T-helper 1 cell treated with Interleukin-12 subunit alpha and Interleukin-12 subunit beta and Interleukin-4 antibody, amounts not matched to agents 30 ng/mL and 1 ng/mL, for 36 hours (primary cell): ENCODE data around the gene FAM162B. TPM values are rescaled to one million over a fixed set of nuclear protein-coding genes. Genes with fewer than 3 reads are reported as not detected.
"Not testable (repeated sequence)": the region's sequence is repeated elsewhere in the genome, so short reads cannot be mapped to it uniquely, and the experiment has no call there.

Source experiments
- intact Hi-C: fragments of 100-400 bp; cut with micrococcal nuclease; formaldehyde crosslinking; loops from one replicate; pipeline ENCODE4 v1.15.1; 2024
- total RNA-seq: library from RNA; stranded (reverse); gene quantifications from 2 replicates; pipeline ENCODE4 v1.2.3, GENCODE V29; 2022

Gene FAM162B
- total RNA-seq, 1 donor from 2014 or later: not detected

DNA sequence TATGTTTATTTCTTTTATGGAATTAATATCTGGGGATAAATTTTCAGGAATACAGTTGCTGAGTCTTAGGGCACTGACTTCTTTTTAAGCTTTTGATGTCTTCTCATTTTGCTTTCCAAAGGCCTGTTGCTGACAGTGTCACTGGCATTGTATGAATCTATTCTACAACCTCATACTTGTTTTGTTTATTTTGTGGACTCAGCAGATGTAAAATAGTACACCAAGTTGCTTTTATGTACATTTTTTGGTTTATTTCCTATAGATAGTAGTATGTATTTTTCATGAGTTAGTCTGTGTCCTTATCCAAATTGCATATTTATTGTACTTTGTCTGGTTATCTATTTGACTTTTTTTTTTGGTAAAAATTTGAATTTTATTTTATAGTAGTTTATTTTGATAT is 35.0 kb downstream of the FAM162B start:
- intact Hi-C loops: no loop called here

DNA sequence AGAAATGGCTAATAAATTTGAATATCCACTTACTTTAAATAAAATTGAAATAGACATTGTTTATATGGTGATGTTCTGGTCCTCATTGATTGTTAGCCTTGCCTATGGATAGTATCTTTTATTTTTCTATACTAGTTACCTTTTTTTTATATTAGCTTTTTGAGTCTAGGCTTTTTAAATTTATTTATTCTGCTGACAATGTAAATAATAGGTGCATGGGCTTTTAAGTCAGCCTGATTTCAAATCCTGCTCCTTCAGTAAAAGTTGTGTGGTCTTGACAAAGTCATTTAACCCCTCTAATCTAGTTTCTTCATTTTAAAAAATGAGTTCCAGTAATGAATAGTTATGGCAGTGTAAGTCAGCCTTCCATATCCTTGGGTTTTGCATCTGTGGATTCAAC is 38.6 kb downstream of the FAM162B start:
- intact Hi-C loops: no loop called here

DNA sequence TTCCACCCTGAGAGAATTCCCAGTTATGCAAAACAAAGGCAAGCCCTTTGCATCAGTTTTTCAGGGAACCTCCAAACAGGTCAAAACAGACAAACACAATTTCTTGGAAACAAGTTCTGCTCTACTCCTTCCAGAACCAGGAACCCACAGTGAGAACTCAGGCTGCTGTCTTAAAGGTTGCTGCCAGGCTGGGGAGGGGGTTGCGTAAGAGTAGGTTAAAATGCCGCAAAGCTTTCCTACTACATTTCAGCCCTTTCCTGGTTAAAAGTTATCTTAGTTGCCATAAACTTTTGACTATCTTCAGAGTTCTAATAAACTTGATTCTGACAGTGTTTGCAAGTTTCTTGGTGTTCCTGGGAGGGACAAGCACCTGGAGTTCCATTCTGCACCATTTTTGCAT is 50.8 kb downstream of the FAM162B start:
- intact Hi-C loops: no loop called here

GRCh38 chr6:116714296-116714695 is 51.2 kb downstream of the FAM162B start:
- intact Hi-C loops: no loop called here

- intact Hi-C loops: no loop called here
These were observed 59.6 kb downstream of the FAM162B start for GRCh38 chr6:116705917-116706316.

DNA sequence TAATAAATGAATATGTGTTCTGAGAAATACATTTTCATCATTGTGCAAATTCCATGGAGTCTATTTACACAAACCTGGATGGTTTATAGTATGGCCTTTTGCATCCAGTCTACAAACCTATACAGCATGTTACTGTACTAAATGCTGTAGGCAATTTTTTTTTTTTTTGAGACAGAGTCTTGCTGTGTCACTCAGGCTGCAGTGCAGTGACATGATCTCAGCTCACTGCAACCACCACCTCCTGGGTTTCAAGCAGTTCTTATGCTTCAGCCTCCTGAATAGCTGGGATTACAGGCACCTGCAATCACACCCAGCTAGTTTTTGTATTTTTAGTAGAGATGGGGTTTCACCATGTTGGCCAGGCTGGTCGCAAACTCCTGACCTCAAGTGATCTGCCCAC is 61.6 kb downstream of the FAM162B start:
- intact Hi-C loops: not testable (repeated sequence)

Other genes with a start within 250 kb of the FAM162B start
- not detected in 2 replicates for gene TRAPPC3L, start 220.0 kb downstream of the FAM162B start, total RNA-seq
- gene CALHM4, start 212.0 kb downstream of the FAM162B start, total RNA-seq: not detected in 2 replicates
- gene RWDD1, start 194.2 kb downstream of the FAM162B start, total RNA-seq: 35.9 and 40.8 TPM in 2 replicates
- 0.29 and 0.37 TPM in 2 replicates for gene RSPH4A, start 149.2 kb downstream of the FAM162B start, total RNA-seq
- gene ZUP1, start 97.0 kb downstream of the FAM162B start, total RNA-seq: 15.7 and 18.8 TPM in 2 replicates
- 9.2 and 9.8 TPM in 2 replicates for gene KPNA5, start 84.5 kb downstream of the FAM162B start, total RNA-seq
- not detected in 2 replicates for gene GPRC6A, start 63.4 kb upstream of the FAM162B start, total RNA-seq
- not detected in 2 replicates for gene RFX6, start 111.5 kb upstream of the FAM162B start, total RNA-seq